Neural cell (in vitro differentiated cells): ENCODE results near the gene STK38L.

Source experiments
- CTCF ChIP-seq: fragments of 450-650 bp; IDR thresholded peaks from 2 replicates; pipeline ENCODE4 v1.5.1; 2014; ENCODE audit warnings: antibody characterized with exemption, mild to moderate bottlenecking, moderate library complexity; ENCODE audit not compliant: poor library complexity, severe bottlenecking
- EP300 ChIP-seq: fragments of 450-650 bp; conservative IDR thresholded peaks from 2 replicates; pipeline ENCODE4 v1.6.1; 2014; ENCODE audit warnings: antibody characterized with exemption, mild to moderate bottlenecking, moderate library complexity; ENCODE audit not compliant: poor library complexity, severe bottlenecking
- EZH2 ChIP-seq: fragments of 200-600, 300-800 bp; shearing (Covaris generic), sonication (generic); IDR thresholded peaks from 2 replicates; pipeline ENCODE4 v1.6.1; 2014; ENCODE audit warnings: antibody characterized with exemption, low read length, borderline replicate concordance, mild to moderate bottlenecking; ENCODE audit not compliant: insufficient read depth, poor library complexity, severe bottlenecking
- MXI1 ChIP-seq: fragments of 450-650 bp; conservative IDR thresholded peaks from 2 replicates; pipeline ENCODE4 v1.6.1; 2014; ENCODE audit warnings: antibody characterized with exemption, mild to moderate bottlenecking; ENCODE audit not compliant: poor library complexity, severe bottlenecking
- POLR2AphosphoS5 ChIP-seq: IDR thresholded peaks from 2 replicates; pipeline ENCODE4 v1.6.1; 2012
- RAD21 ChIP-seq: fragments of 450-650 bp; conservative IDR thresholded peaks from 2 replicates; pipeline ENCODE4 v1.6.1; 2014; ENCODE audit warnings: antibody characterized with exemption, mild to moderate bottlenecking, moderate library complexity
- SMC3 ChIP-seq: fragments of 450-650 bp; conservative IDR thresholded peaks from 2 replicates; pipeline ENCODE4 v1.6.1; 2014; ENCODE audit warnings: antibody characterized with exemption, mild to moderate bottlenecking, moderate library complexity; ENCODE audit not compliant: poor library complexity
- TAF1 ChIP-seq: IDR thresholded peaks from 2 replicates; pipeline ENCODE4 v1.6.1; 2012; ENCODE audit warnings: low read depth
- TF ChIP-seq, protein P1 (sequence below): IDR thresholded peaks from 2 replicates; pipeline ENCODE4 v1.6.1; 2012; ENCODE audit warnings: borderline replicate concordance

DNA sequence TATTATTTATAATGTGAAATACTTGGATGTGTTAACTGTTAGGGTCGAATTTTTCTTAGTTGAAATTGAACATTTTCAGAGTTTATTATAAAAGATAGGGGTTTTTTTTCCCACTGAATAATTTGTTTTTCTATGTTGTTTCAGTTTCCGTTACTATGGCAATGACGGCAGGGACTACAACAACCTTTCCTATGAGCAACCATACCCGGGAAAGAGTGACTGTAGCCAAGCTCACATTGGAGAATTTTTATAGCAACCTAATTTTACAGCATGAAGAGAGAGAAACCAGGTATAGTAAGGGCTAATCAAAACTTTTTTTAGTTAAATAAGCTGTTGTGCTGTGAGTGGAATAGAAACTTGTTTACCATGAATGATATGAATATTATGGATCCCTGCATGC lies 53.5 kb downstream of the STK38L start:
- TF ChIP-seq POLR2AphosphoS5, result no peak
- TF ChIP-seq CTCF, result no peak
- no peak for TF ChIP-seq SMC3
- no peak for TF ChIP-seq EZH2
- TF ChIP-seq MXI1, result no peak
- no peak for TF ChIP-seq TAF1
- TF ChIP-seq, protein P1, sequence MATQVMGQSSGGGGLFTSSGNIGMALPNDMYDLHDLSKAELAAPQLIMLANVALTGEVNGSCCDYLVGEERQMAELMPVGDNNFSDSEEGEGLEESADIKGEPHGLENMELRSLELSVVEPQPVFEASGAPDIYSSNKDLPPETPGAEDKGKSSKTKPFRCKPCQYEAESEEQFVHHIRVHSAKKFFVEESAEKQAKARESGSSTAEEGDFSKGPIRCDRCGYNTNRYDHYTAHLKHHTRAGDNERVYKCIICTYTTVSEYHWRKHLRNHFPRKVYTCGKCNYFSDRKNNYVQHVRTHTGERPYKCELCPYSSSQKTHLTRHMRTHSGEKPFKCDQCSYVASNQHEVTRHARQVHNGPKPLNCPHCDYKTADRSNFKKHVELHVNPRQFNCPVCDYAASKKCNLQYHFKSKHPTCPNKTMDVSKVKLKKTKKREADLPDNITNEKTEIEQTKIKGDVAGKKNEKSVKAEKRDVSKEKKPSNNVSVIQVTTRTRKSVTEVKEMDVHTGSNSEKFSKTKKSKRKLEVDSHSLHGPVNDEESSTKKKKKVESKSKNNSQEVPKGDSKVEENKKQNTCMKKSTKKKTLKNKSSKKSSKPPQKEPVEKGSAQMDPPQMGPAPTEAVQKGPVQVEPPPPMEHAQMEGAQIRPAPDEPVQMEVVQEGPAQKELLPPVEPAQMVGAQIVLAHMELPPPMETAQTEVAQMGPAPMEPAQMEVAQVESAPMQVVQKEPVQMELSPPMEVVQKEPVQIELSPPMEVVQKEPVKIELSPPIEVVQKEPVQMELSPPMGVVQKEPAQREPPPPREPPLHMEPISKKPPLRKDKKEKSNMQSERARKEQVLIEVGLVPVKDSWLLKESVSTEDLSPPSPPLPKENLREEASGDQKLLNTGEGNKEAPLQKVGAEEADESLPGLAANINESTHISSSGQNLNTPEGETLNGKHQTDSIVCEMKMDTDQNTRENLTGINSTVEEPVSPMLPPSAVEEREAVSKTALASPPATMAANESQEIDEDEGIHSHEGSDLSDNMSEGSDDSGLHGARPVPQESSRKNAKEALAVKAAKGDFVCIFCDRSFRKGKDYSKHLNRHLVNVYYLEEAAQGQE, result no peak
- no peak for TF ChIP-seq EP300
- no peak for TF ChIP-seq RAD21
